Activated CD4-positive, CD25-positive, alpha-beta regulatory T cell (primary cell): ENCODE measurements around the gene PRRT3.

Experiments
- DNase-seq, 4 experiments: peaks; one replicate each; lab custom pipeline; 2025; lab: John Stamatoyannopoulos, UW

PRRT3 gene

DNA sequence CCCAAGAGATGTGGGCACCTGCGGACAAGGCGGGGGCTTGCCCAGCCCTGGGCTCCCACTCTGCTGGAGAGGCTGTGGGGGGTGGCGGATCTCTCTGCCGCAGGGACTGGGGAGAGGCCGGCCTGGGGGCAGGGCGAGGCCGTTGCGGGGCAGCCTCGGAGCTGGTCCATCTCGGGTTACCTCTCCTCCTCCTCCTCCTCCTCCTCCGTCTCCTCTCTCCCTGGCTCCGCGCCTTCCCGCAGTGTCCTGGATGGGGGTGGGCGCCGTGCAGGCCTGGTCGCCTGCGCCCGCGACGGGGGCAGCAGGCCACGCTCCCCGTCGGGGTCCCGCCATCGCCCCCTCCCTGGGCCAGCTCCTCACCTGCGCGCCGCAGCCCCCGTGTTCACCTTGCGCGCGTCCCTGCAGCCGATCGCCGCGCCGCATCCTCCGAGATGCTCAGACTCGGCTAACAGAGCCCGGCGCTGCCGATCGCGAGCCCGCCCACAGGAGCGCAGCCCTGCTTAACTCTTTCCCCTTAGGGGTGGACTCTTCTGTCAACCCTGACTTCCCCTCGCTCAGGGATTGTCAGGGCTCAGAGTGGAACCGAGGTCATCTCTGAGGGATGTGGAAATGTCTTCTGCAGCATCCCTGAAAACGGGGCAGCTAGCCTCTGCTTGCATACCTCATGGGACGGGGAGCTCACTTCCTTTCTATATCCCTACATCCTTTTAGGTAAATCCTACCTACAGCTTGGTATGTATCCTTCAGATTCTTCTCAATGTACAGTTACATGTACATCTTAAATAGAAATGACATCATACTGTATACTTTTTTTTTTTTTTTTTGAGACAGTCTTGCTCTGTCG lies at the start of gene PRRT3:
Gene PRRT3 (minus strand): TSS at position 447 of the 844 bp plus-strand sequence. CDS start 2,293 bp downstream, outside the sequence.
- DNase-seq = peak; percentile 24 to 41 (median 36)

DNA sequence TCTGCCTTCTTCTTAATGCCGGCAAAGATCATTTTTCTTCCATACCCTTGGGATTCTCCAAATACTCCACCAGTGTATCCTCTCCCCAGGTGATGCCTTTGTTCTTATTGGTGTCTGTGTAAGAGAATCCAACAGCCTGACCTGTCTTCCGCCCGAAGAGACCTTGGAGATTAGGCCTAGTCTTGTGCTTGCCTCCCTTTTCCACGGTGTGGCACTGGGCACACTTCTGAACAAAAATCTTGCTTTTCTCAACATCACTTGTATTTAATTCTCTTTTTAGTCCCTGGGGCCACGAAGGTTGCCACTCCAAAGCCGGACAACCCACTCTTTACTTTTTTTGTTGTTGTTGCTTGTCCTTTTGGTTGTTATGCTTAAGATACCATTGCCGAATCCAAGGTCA lies 48.5 kb upstream of the PRRT3 start:
- no peak for DNase-seq

DNA sequence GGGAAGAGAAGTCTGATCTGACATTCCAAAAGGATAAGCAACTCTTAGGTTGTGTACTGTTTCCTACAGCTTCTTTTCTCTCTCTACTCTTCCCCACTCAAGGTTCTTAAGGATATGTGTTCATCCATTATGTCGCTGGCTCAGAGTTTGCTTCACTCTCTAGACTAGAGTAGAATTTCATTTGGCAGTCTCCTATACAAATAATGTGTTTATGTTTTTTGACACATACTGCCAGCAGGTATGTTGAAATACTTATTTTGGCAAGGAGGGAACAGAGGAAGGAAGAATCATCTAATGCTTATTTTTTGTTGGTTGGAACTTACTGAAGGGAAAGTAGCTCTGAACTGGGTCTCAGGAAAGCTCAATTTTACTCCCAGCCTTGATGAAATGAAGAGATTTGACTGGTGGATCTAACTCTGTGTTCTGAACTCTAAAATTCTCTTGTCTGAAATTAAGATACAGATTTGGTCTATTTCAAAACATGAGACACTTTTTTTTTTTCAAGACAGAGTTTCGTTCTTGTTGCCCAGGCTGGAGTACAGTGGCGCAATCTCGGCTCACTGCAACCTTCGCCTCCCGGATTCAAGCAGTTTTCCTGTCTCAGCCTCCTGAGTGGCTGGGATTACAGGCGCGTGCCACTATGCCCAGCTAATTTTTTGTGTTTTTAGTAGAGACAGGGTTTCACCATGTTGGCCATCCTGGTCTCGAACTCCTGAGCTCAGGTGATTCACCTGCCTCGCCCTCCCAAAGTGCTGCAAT lies 42.1 kb upstream of the PRRT3 start:
- DNase-seq = no peak

DNA sequence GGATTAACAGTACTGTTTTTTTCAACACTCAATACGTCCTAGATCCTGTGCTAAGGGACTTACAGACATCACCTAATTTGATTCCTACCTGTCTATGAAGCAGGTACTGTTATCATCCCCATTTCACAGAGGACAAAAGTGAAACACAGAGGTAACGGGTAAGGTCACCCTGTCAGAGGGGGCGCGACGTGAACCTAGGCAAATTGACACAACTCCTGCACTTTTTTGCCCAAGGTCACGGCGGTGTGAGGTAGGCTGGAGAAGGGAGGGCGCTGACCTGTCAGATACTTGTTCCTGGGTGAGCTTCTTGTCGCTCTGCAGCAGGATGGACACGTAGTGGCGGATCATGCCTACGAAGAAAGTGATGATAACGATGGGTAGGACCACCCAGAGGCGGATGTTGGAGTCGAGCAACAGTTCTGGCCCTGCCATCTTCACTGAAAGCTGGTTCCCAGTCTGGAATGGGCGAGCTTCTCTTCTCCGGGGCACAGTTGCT lies 34.1 kb upstream of the PRRT3 start:
- DNase-seq = no peak

DNA sequence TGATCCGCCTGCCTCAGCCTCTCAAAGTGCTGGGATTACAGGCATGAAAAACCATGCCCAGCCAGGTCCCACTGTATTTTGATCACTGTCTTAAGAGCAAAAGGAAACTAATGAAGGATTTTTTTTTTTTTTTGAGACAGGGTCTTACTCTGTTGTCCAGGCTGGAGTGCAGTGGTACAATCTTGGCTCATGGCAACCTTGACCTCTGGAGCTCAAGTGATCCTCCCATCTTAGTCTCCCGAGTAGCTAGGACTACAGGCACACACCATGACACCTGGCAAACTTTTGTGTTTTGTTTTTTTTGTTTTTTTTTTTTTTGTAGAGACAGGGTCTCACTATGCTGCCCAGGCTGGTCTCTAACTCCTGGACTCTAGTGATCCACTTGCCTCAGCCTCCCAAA lies 28.0 kb upstream of the PRRT3 start:
- DNase-seq = no peak

DNA sequence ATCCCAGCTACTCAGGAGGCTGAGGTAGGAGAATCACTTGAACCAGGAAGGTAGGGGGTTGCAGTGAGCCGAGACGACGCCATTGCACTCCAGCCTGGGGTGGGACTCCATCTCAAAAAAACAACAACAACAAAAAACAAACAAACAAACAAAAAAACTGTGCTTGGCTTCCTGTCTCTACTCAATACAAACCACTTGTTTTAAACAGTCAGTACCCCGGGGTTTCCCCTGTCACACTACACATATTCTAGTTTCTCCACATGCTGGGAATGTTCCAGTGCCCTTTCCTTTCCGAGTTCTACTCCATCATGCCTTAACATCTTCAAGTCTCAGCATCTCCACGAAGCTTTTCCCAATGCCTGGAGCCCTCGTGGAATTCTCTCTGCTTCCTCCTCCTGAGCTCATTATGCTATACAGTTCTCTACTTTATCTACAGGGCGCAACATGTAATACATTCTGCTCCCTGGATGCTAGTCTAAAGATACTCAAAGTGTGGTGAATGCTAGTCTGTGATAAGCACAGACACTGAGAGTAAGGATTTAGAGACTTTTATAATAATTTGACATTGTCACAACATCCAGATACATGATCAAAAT lies 26.6 kb upstream of the PRRT3 start:
- DNase-seq = no peak

DNA sequence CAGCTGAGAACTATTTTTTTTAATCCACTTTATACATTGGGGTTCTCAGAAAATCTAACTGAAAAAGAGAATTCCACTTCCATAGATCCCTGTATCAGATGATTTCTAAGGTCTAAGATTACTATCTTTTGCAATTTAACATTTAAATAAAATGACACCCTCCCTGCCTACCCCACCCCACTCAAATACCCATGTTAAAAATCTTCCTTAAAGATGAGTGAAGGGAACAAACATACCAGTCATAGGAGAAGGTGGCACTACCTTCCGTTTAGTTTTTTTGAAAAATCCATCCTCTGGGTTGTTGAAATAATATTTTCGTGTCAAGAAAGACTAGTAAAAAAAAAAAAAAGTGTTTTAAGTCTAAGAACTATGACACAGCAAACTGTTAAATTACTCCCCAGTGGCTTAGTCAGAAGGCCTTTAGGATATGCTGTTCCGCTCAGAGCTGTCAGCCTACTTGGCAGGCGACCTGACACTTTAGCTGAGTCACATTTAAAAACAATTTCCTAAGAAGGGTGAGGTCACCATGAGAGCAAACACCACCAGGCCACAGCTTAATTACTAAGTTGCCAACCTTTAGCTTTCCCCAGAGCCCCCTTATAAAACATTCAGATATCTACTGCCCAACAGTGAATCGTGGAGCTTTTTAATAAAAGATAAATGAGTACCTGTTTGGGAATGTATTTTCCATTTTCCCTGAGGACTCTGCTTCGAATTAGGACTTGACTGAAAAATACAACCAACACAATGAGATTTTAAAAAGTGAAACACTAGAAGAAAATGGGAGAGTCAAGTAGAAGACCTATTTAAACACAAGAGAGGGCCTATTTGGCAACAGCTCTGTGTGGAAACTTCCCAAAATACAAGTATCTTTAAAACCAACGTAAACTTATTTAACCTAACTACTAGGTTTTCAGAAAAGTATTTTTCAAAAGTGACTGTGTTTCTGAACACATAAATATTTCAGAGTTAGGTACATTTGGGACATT lies 24.8 kb upstream of the PRRT3 start:
- DNase-seq = no peak

DNA sequence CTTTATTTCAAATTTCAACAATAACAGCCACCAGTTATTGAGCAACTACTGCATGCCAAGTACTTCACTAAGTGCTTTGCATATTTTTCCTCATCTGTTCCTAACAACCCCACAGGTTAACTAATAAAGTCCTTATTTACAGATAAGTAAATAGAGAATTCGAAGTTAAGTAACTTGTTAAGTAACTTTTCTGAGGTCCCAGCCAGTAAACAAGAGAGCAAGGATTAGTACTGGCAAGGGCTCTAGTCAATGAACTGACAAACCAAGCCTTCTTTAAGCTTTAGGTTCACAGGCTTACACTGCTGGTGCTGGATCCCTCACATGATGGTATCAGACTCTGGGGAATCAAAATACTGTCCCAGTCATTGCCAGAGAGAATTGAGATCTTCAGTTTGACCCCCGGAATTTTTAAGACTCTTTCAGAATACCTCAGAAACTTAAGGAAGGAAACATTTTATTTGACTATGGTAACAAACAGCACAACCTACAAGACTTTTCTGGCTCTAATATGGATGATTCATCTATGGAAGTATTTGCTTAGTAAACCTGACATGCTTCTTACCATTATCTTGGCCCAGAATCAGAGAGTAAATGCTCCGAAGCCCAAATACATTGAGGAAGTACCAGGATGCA lies 17.9 kb upstream of the PRRT3 start:
- DNase-seq = no peak

DNA sequence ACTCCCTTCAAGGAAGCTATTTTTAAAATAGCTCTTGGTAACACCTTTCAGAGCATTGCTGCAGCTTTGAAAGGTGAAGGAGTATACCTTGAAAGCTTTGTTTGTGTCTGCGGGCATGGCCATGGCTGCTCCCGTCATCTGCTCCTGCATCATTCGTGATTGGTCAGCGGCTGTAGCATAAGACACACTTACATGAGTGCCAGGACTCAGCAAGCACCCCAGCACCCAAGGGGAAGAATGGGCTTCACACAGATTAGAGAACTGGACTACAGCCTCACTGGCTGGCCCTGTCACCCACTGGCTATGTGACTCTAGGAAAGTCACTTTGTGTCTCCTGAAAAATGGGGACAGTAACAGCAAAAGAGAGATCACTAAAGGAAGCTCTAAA lies 17.4 kb upstream of the PRRT3 start:
- DNase-seq = no peak

DNA sequence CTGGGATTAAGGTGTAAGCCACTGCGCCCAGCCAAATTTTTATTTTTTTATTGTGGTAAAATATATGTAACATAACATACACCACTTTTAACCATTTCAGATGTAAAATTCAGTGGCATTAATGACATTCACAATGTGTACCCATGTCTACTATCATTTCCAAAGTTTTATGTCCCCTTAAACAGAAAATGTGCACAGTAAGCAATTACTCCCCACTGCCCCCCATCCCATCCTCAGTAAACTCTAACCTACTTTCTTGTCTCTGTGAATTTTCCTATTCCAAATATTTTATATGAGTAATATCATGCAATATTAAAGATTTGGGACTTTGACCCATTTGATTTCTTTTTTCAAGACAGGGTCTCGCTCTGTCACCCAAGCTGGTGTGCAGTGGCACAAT lies 14.6 kb upstream of the PRRT3 start:
- no peak for DNase-seq

DNA sequence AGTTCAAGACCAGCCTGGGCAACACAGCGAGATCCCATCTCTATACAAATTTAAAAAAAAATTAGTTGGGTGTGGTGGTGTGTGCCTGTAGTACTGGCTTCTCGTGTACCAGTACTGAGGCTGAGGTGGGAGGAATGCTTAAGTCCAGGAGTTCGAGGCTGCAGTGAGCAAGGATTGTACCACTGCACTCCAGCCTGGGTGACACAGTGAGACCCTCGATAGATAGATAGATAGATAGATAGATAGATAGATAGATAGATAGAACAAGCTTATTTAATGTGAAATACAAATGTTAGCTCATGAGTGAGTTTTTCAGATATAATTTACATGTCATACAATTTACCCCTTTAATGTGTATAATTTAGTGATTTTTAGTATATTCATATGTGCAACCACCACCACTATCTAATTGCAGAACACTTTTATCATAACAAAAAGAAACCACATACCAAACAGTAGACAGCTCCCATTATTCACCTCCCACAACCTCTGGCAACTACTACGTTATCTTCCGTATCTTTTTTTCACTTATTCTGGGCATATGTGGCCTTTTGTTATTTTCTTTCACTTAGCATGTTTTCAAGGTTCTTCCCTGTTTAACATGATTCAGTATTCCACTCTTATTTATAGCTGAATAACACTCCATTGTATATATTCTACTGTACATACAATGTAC lies 13.1 kb upstream of the PRRT3 start:
- no peak for DNase-seq

DNA sequence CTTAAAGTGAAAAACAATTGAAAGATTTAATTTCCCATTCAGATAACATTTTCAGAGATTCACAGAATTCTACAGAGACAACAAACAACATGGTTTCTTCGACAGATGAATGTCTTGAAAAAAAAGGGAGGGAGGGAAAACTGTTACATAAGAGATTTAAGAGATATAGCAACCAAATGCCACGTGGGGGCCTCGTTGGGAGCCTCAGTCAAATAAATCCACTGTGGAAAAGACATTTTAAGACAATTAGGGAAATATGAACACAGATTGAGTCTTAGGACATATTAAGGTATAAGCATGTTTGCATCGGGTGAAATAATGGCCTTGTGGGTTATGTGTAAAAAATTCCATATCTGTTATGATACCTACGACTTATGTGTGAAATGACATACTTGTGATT lies 5.0 kb upstream of the PRRT3 start:
- no peak for DNase-seq

DNA sequence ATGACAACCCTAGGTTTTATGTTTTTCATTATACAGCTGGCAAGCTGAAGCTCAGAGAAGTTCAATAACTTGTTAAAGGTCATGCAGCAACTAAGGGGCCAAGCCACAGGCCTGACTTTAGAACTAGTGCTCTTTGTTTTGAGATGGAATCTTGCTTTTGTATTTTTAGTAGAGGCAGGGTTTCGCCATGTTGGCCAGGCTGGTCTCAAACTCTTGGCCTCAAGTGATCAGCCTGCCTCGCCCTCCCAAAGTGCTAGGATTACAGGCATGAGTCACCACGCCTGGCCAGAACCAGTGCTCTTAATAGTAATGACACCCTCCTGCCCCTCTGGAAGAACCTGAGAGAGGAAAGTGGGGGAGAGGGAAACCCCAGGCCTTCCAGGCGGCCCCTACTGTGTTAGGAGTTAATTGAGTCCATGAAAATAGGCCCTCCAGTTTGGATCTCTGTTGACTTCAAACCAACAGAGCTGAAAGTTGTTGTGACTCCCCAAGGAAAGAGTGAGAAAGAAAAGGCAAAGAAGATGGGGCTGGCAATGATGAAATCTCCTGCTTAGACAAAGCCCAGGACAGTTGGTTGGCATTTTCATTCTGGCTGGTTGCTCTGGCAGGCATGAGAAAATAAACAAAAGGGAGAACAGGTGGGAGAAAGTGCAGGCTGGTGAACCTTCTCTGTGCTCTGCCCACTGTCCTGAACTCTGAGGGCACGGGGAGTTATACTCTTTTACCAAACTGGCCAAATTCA lies 3.6 kb upstream of the PRRT3 start:
- DNase-seq = no peak

DNA sequence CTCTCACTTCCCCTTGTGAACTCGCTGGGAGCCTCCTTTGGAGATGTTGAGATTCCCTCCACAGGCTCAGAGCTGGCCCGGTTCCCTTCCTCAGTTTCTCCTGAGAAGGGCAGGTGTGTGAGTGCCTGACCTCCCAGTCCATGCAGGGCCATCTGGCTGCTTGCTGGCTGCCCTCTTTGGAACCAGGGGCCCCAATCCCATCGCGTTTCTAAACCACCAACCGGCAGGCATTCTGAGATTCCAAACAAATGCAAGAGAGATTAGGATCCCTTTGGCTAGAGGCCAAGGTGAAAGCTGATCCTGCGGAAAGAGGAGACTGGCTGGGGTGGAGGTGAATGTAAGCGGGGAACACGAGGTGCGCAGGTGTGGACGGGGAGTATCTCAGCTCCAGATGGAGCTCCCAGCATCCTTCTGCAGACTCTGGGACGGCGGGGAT lies 2.9 kb upstream of the PRRT3 start:
- DNase-seq = no peak

DNA sequence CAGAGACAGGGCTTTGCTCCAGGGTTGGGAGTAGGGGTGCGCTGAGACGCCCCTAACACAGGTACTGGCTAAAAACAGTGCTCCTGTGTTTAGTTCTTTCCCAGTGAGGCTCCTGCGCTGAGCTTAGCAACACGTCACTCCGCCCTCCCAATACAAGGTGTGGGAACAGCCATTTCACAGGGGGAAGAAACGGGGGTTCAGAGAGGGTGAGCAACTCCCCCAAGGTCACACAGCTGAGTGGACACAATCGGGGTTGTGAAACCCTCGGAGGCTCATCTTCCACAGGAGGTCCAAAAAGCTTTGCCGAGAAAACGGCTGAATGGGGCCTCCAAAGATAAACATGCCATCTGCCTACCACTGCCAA lies 628 bp downstream of the PRRT3 start:
- no peak for DNase-seq

DNA sequence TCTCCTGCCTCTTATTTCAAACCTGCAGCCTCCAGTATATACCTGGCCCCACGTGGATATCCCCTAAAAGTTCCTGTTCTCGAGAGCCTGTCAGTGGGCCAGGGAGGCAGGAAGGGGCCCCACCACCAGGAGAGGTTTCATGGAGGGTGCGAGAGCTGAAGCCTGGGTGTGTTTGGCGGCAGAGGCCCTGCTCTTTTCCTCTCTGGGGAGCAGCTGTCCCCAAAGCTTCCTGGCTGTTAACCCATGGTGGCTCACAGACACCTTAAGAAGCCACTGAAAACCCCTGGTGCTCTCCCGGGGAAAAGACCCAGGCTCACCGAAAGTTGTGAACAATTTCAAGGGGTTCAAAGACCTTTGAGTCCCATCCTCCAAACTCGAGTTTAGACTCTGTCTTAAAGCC lies 1.1 kb downstream of the PRRT3 start:
- DNase-seq = no peak

DNA sequence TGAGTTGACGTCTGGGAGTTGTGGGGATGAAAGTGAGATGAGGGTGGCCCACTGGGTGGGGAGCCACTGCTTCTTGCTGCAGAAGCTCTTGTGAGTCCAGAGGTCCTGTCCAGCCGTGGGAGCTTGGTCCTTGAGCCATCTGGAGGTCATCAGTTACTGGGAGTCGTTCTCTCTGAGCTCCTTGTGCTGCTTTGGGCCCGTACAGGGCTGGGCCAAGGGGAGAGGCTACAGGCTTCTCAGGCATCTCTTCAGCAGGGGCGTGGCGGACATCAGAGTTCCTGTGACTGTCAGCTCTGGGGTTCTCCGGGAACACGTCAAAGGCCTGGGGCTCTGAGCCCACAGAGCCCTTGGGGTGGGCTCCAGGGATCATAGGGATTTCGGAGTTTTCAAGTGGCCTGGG lies 2.6 kb downstream of the PRRT3 start:
- DNase-seq = no peak

DNA sequence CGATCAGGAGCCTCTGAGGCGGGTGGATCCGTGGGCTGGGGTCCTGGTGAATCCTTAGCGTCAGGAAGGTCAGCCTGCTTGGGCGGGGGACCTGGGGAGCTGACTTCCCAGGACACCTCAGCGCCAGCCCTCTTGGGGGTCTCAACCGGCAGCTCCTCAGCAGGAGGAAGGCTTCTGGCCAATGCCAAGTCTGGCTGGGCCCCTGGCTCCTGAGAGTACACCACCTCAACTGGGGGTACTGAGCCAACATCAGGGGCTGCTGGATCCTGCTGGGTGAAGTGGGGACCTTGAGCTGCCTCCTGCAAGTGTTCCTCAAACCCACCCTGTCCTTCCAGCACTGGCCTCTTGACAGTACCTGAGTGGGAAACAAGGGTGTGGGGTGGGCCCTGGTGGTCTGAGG lies 3.1 kb downstream of the PRRT3 start:
- no peak for DNase-seq

DNA sequence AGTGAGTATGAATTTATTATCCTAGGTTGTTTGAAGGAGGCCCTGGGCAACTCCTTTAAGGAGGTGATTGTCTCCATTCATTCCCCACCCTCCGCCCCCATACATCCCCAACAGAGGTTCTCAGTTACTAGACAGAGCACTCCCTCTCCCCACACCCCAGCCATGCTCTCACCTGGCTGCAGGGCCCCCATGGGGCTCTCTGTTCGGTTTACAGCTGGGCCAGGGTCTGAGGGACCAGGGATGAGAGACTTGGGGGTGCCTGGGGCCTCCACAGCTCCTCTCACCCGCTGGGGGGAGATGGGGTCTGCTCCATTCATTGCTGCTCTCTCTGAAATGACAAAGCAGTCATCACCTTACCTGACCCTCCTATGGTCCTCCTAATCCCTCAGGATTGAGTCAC lies 3.6 kb downstream of the PRRT3 start:
- no peak for DNase-seq
